Measurements from ENCODE around the gene EXPH5. TPM values are rescaled to one million over a fixed set of nuclear protein-coding genes. Genes with fewer than 3 reads are reported as not detected.
"Not testable (repeated sequence)": the region's sequence is repeated elsewhere in the genome, so short reads cannot be mapped to it uniquely, and the experiment has no call there.

The EXPH5 gene
- polyA plus RNA-seq, 1 donor (not counting 4 experiments of a cell fraction or from before 2014, with no cell fraction given): 11.7 TPM

DNA sequence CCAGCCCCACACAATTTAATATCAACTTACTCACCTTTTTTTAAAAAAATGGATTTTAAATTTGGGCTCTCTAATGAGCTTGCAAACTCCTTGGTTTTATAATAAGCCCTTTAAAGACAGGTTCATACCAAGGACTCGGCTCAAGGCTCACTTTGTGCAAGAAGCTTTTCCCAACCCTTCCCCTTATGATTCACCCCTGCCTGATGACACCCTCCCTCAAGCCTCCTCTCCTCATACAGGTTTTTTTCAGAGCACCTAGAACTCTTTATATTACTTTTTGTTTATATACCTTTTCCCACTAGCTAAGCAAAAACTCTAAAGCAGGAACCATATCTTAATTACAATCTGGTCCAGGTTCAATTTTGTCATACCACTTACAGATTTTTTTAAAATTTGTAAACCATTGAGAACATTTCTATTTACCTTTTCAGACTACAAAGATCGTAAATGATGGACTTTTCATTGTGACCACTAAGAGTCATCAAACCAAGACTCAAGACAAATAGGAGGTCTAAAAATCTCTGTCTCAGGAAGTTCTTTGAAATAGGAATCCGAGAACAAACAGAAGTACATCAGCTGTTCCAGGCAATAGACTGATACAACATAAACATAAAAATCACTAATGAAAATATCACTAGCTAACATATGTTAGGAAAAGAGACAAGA lies 13.1 kb upstream of the EXPH5 start:
- H3K4me2 ChIP-seq (ENCODE audit: control insufficient read depth, extremely low read depth, insufficient read depth, low read depth, low read length): peak overlapping the region; percentile 43
- peak; percentile 58 for FAIRE-seq
- no peak for DNase-seq (ENCODE audit: low read depth, low spot score)
- H4K20me1 ChIP-seq (ENCODE audit: control insufficient read depth, extremely low read depth, insufficient read depth, low read length): no peaks in the 10 kb centered on the region
- no peaks in the 10 kb centered on the region for H3K79me2 ChIP-seq (ENCODE audit: control insufficient read depth, insufficient read depth, low read length)
- peak overlapping the region; percentile 10 for H3K9ac ChIP-seq (ENCODE audit: control insufficient read depth, extremely low read depth, insufficient read depth, low read length)
- dilution Hi-C loops (cut with MboI; ENCODE audit: extremely low pct_ligation_motif_present, low sequenced_read_pairs): no loop called here
- H3K9me3 ChIP-seq (ENCODE audit: control insufficient read depth, low read depth, low read length): no peaks in the 10 kb centered on the region
- H3K27me3 ChIP-seq (ENCODE audit: control insufficient read depth, extremely low read depth, insufficient read depth, low read length): no peaks in the 10 kb centered on the region
- H3K36me3 ChIP-seq (ENCODE audit: control insufficient read depth in 2 of 2, extremely low read depth in 1 of 2, insufficient read depth in 2 of 2, low read length in 2 of 2): no peaks in the 10 kb centered on the region
- H3K9me1 ChIP-seq (ENCODE audit: control insufficient read depth, extremely low read depth, insufficient read depth, low read length): no peaks in the 10 kb centered on the region
- H3K4me1 ChIP-seq (ENCODE audit: control insufficient read depth, extremely low read depth, insufficient read depth, low read length): peaks cover 29% of the 10 kb centered on the region
- H3K27ac ChIP-seq (ENCODE audit: control insufficient read depth, insufficient read depth, low read length): peak overlapping the region; percentile 72
- peak overlapping the region in 1 of 3 experiments; percentile 8 for H3K4me3 ChIP-seq (ENCODE audit: control insufficient read depth in 2 of 3, extremely low read depth in 1 of 3, insufficient read depth in 2 of 3, low read depth in 1 of 3, low read length in 3 of 3)
- H2AFZ ChIP-seq (ENCODE audit: control insufficient read depth, low read length): peak overlapping the region; percentile 27
- TF ChIP-seq, protein P1, sequence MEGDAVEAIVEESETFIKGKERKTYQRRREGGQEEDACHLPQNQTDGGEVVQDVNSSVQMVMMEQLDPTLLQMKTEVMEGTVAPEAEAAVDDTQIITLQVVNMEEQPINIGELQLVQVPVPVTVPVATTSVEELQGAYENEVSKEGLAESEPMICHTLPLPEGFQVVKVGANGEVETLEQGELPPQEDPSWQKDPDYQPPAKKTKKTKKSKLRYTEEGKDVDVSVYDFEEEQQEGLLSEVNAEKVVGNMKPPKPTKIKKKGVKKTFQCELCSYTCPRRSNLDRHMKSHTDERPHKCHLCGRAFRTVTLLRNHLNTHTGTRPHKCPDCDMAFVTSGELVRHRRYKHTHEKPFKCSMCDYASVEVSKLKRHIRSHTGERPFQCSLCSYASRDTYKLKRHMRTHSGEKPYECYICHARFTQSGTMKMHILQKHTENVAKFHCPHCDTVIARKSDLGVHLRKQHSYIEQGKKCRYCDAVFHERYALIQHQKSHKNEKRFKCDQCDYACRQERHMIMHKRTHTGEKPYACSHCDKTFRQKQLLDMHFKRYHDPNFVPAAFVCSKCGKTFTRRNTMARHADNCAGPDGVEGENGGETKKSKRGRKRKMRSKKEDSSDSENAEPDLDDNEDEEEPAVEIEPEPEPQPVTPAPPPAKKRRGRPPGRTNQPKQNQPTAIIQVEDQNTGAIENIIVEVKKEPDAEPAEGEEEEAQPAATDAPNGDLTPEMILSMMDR (optimal IDR thresholded peaks at IDR 0.05 in 1 of 3, IDR thresholded peaks at IDR 0.05 in 1 of 3, conservative IDR thresholded peaks at IDR 0.05 in 1 of 3; ENCODE audit: extremely low read depth in 1 of 3, insufficient read depth in 2 of 3, low read length in 3 of 3): no peak
- TF ChIP-seq EZH2 (IDR thresholded peaks at IDR 0.05; ENCODE audit: low read length): no peak

DNA sequence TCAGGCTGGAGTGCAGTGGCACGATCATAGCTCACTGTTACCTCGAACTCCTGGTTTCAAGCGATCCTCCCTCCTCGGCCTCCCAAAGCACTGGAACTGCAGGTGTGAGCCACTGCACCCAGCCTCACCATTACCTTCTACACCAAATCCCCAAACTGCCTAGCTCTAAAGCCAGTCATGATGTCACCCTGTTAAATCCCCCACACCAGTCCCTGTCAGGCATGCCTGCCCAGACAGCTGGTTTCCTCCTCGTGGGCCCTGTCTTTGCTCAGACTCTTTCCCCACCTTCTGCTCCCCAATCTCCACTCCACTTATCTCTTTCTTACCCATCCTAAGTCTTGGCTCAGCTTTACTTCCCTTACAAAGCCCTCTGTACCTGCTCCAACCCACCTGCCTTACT lies 12.5 kb upstream of the EXPH5 start:
- peaks cover 33% of the 10 kb centered on the region for H3K4me1 ChIP-seq (ENCODE audit: control insufficient read depth, extremely low read depth, insufficient read depth, low read length)
- FAIRE-seq (no peak), DNase-seq (ENCODE audit: low read depth, low spot score) (no peak)
- H3K27ac ChIP-seq (ENCODE audit: control insufficient read depth, insufficient read depth, low read length): peak overlapping the region; percentile 72
- no peaks in the 10 kb centered on the region for H3K9me3 ChIP-seq (ENCODE audit: control insufficient read depth, low read depth, low read length)
- H3K4me3 ChIP-seq (ENCODE audit: control insufficient read depth in 2 of 3, extremely low read depth in 1 of 3, insufficient read depth in 2 of 3, low read depth in 1 of 3, low read length in 3 of 3): peak overlapping the region in 1 of 3 experiments; percentile 0
- no peak overlapping the region for H3K4me2 ChIP-seq (ENCODE audit: control insufficient read depth, extremely low read depth, insufficient read depth, low read depth, low read length)
- no peaks in the 10 kb centered on the region for H3K9me1 ChIP-seq (ENCODE audit: control insufficient read depth, extremely low read depth, insufficient read depth, low read length)
- H3K36me3 ChIP-seq (ENCODE audit: control insufficient read depth in 2 of 2, extremely low read depth in 1 of 2, insufficient read depth in 2 of 2, low read length in 2 of 2): no peaks in the 10 kb centered on the region
- dilution Hi-C loops (cut with MboI; ENCODE audit: extremely low pct_ligation_motif_present, low sequenced_read_pairs): no loop called here
- no peaks in the 10 kb centered on the region for H3K27me3 ChIP-seq (ENCODE audit: control insufficient read depth, extremely low read depth, insufficient read depth, low read length)
- no peaks in the 10 kb centered on the region for H3K79me2 ChIP-seq (ENCODE audit: control insufficient read depth, insufficient read depth, low read length)
- no peaks in the 10 kb centered on the region for H4K20me1 ChIP-seq (ENCODE audit: control insufficient read depth, extremely low read depth, insufficient read depth, low read length)
- no peak overlapping the region for H2AFZ ChIP-seq (ENCODE audit: control insufficient read depth, low read length)
- TF ChIP-seq EZH2 (IDR thresholded peaks at IDR 0.05; ENCODE audit: low read length): no peak
- TF ChIP-seq, protein P1 (optimal IDR thresholded peaks at IDR 0.05 in 1 of 3, IDR thresholded peaks at IDR 0.05 in 1 of 3, conservative IDR thresholded peaks at IDR 0.05 in 1 of 3; ENCODE audit: extremely low read depth in 1 of 3, insufficient read depth in 2 of 3, low read length in 3 of 3): no peak
- no peak overlapping the region for H3K9ac ChIP-seq (ENCODE audit: control insufficient read depth, extremely low read depth, insufficient read depth, low read length)

DNA sequence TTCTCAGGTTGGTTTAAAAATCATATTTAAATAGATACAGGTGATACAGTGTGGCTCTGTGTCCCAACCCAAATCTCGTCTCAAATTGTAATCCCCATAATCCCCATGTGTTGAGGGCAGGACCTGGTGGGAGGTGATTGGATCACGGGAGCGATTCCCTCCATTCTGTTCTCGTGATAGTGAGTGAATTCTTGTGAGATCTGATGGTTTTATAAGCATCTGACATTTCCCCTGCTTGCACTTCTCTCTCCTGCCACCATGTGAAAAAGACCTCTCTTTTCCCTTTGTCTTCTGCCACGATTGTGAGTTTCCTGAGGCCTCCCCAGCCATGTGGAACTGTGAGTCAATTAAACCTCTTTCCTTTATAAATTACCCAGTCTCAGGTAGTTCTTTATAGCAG lies 9.2 kb upstream of the EXPH5 start:
- H3K9me3 ChIP-seq (ENCODE audit: control insufficient read depth, low read depth, low read length); H3K79me2 ChIP-seq (ENCODE audit: control insufficient read depth, insufficient read depth, low read length); FAIRE-seq; H3K27me3 ChIP-seq (ENCODE audit: control insufficient read depth, extremely low read depth, insufficient read depth, low read length); H4K20me1 ChIP-seq (ENCODE audit: control insufficient read depth, extremely low read depth, insufficient read depth, low read length); H3K9me1 ChIP-seq (ENCODE audit: control insufficient read depth, extremely low read depth, insufficient read depth, low read length); H3K9ac ChIP-seq (ENCODE audit: control insufficient read depth, extremely low read depth, insufficient read depth, low read length); H3K27ac ChIP-seq (ENCODE audit: control insufficient read depth, insufficient read depth, low read length); H3K4me3 ChIP-seq (ENCODE audit: control insufficient read depth in 2 of 3, extremely low read depth in 1 of 3, insufficient read depth in 2 of 3, low read depth in 1 of 3, low read length in 3 of 3); H3K4me2 ChIP-seq (ENCODE audit: control insufficient read depth, extremely low read depth, insufficient read depth, low read depth, low read length); DNase-seq (ENCODE audit: low read depth, low spot score); H2AFZ ChIP-seq (ENCODE audit: control insufficient read depth, low read length); dilution Hi-C loops (cut with MboI; ENCODE audit: extremely low pct_ligation_motif_present, low sequenced_read_pairs); H3K36me3 ChIP-seq (ENCODE audit: control insufficient read depth in 2 of 2, extremely low read depth in 1 of 2, insufficient read depth in 2 of 2, low read length in 2 of 2): not testable (repeated sequence)
- peaks cover 25% of the 10 kb centered on the region for H3K4me1 ChIP-seq (ENCODE audit: control insufficient read depth, extremely low read depth, insufficient read depth, low read length)

Data from keratinocyte (primary cell).